H1 (cell line): ENCODE results near the gene HSFX2. TPM values are rescaled to one million over a fixed set of nuclear protein-coding genes. Genes with fewer than 3 reads are reported as not detected.

Source experiments
- GABPA ChIP-seq: IDR thresholded peaks from 2 replicates; pipeline ENCODE4 v1.6.1; 2011; ENCODE audit warnings: mild to moderate bottlenecking, low read length, moderate library complexity, borderline replicate concordance; ENCODE audit not compliant: insufficient read depth
- JUN ChIP-seq: IDR thresholded peaks from 2 replicates; pipeline ENCODE4 v1.6.1; 2011; ENCODE audit warnings: low read depth, mild to moderate bottlenecking, improper control_type of control experiment, low read length
- JUND ChIP-seq: IDR thresholded peaks from 2 replicates; pipeline ENCODE4 v1.6.1; 2011; ENCODE audit warnings: mild to moderate bottlenecking, improper control_type of control experiment, low read length
- polyA plus RNA-seq, 7 experiments: library from polyadenylated mRNA; depleted of rRNA in 3 of 7; stranded (reverse) in 5 of 7; unstranded in 2 of 7; fragments of >200 nt in 5 of 7; fragments of 200-250 nt in 2 of 7; gene quantifications; 1 replicate in 5 of 7; 2 replicates in 1 of 7; 4 replicates in 1 of 7; pipeline versions ENCODE4 v1.2.1 to v1.2.3, GENCODE V29; 2011 to 2013; ENCODE audit warnings: missing spikeins in 2 of 7, mixed read lengths in 2 of 7
- total RNA-seq: library from RNA; stranded (reverse); fragmentation: NEBNext Ultra II Directional; extraction: Animal tissue kit (Norgen Biotek cat#: 25700); gene quantifications from 2 replicates; pipeline ENCODE4 v1.2.1, GENCODE V29; 2021
- TF ChIP-seq, protein P1 (sequence below): IDR thresholded peaks from 2 replicates; pipeline ENCODE4 v1.6.1; 2011; ENCODE audit warnings: low read depth, mild to moderate bottlenecking, low read length; ENCODE audit not compliant: insufficient read depth

HSFX2 gene
- total and polyA plus RNA-seq, 2 of the 8 experiments (the other 6 are each of a cell fraction or from before 2014, with no cell fraction given) = 0.17 TPM; not detected in 1

DNA sequence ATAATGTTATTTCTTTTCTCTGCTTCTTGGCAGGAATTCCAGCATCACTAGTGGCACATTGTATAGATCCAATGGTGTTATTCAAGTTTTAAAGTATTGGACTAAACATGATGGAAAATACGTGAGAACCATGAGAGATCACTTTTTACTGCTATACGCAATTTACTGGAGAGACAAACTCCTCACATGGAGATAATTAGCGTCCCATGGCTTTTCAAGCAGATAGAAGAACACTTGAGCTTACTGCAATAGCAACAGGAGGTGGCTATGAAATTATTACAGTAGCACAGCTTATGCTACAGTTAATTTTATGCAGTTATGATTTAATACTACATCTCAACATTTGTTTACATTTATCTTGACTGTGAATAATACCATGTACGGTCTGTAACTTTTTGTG, 48.4 kb upstream of the HSFX2 start (continued):
- TF ChIP-seq, protein P1, sequence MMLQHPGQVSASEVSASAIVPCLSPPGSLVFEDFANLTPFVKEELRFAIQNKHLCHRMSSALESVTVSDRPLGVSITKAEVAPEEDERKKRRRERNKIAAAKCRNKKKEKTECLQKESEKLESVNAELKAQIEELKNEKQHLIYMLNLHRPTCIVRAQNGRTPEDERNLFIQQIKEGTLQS = no peak
- no peak for TF ChIP-seq GABPA
- no peak for TF ChIP-seq JUND
- TF ChIP-seq JUN = no peak
